ENCODE results near the gene ZNF226. TPM values are rescaled to one million over a fixed set of nuclear protein-coding genes. Genes with fewer than 3 reads are reported as not detected.
A peak's percentile ranks its signal among the peaks of the same experiment; 100 is the strongest.

ZNF226 gene
- total and polyA plus RNA-seq, 9 of the 15 experiments (the other 6 are each of a cell fraction or from before 2014, with no cell fraction given): 6.2 to 19.4 (median 9.3) TPM

DNA sequence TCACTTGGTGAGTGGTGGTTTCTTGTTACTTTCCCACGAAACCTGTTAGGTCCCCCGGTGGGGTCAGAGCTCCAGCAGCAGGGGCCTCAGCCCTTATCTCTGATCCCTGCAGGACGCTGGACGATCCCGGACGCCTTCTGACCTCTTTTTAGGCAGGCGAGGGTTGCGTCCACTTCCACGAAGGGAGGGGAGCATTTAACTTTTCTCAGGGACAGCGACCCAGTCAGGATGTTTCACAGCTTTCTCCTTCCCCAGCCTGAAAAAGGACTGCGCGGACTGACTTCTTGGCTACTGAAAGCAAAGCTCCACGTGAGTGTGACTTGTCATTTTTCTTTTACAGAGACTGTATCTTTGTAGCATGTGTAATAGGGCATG, 22.9 kb upstream of the ZNF226 start:
- H3K4me1 ChIP-seq (replicated peaks in 1 of 2; ENCODE audit: control insufficient read depth in 2 of 2, insufficient read depth in 2 of 2, low read length in 2 of 2): peaks cover 2 to 5% of the 10 kb centered on the region in 2 experiments; a peak in 2 of 5 replicates
- H3K79me2 ChIP-seq (ENCODE audit: control insufficient read depth, insufficient read depth, low read length): no peaks in the 10 kb centered on the region
- FAIRE-seq (no peak), ATAC-seq (peak; percentile 60), DNase-seq (ENCODE audit: extremely low read depth in 1 of 4, low spot score in 3 of 4) (peak; percentile 13 to 26 (median 18))
- intact Hi-C loops (cut with micrococcal nuclease) (no loop called here), in situ Hi-C loops (cut with MboI) (no loop called here)
- peak overlapping the region; percentile 53 for H3K4me3 ChIP-seq
- TF ChIP-seq, protein P1, sequence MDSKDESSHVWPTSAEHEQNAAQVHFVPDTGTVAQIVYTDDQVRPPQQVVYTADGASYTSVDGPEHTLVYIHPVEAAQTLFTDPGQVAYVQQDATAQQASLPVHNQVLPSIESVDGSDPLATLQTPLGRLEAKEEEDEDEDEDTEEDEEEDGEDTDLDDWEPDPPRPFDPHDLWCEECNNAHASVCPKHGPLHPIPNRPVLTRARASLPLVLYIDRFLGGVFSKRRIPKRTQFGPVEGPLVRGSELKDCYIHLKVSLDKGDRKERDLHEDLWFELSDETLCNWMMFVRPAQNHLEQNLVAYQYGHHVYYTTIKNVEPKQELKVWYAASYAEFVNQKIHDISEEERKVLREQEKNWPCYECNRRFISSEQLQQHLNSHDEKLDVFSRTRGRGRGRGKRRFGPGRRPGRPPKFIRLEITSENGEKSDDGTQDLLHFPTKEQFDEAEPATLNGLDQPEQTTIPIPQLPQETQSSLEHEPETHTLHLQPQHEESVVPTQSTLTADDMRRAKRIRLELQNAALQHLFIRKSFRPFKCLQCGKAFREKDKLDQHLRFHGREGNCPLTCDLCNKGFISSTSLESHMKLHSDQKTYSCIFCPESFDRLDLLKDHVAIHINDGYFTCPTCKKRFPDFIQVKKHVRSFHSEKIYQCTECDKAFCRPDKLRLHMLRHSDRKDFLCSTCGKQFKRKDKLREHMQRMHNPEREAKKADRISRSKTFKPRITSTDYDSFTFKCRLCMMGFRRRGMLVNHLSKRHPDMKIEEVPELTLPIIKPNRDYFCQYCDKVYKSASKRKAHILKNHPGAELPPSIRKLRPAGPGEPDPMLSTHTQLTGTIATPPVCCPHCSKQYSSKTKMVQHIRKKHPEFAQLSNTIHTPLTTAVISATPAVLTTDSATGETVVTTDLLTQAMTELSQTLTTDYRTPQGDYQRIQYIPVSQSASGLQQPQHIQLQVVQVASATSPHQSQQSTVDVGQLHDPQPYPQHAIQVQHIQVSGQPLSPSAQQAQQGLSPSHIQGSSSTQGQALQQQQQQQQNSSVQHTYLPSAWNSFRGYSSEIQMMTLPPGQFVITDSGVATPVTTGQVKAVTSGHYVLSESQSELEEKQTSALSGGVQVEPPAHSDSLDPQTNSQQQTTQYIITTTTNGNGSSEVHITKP (IDR thresholded peaks at IDR 0.05; ENCODE audit: partially characterized antibody): peak; percentile 6
- TF ChIP-seq BCOR (IDR thresholded peaks at IDR 0.05) (peak; percentile 1), MEIS2 (IDR thresholded peaks at IDR 0.05; ENCODE audit: partially characterized antibody) (no peak), FOXA1 (IDR thresholded peaks at IDR 0.05; ENCODE audit: borderline replicate concordance) (no peak), SIN3A (IDR thresholded peaks at IDR 0.05; ENCODE audit: borderline replicate concordance in 2 of 2, control insufficient read depth in 1 of 2, low read depth in 2 of 2, low read length in 2 of 2) (no peak), CXXC5 (CRISPR knock-in tag; IDR thresholded peaks at IDR 0.05) (peak; percentile 12; the same call in 1 of the 2 replicates), ARID1B (IDR thresholded peaks at IDR 0.05) (no peak), SRSF3 (IDR thresholded peaks at IDR 0.05; ENCODE audit: insufficient read depth, low read length) (no peak), ZKSCAN8 (CRISPR knock-in tag; IDR thresholded peaks at IDR 0.05) (no peak)
- TF ChIP-seq, protein P2, sequence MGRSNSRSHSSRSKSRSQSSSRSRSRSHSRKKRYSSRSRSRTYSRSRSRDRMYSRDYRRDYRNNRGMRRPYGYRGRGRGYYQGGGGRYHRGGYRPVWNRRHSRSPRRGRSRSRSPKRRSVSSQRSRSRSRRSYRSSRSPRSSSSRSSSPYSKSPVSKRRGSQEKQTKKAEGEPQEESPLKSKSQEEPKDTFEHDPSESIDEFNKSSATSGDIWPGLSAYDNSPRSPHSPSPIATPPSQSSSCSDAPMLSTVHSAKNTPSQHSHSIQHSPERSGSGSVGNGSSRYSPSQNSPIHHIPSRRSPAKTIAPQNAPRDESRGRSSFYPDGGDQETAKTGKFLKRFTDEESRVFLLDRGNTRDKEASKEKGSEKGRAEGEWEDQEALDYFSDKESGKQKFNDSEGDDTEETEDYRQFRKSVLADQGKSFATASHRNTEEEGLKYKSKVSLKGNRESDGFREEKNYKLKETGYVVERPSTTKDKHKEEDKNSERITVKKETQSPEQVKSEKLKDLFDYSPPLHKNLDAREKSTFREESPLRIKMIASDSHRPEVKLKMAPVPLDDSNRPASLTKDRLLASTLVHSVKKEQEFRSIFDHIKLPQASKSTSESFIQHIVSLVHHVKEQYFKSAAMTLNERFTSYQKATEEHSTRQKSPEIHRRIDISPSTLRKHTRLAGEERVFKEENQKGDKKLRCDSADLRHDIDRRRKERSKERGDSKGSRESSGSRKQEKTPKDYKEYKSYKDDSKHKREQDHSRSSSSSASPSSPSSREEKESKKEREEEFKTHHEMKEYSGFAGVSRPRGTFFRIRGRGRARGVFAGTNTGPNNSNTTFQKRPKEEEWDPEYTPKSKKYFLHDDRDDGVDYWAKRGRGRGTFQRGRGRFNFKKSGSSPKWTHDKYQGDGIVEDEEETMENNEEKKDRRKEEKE (IDR thresholded peaks at IDR 0.05; ENCODE audit: borderline replicate concordance in 1 of 2, control insufficient read depth in 1 of 2, low read depth in 2 of 2, low read length in 1 of 2): no peak
- TF ChIP-seq, protein P3, sequence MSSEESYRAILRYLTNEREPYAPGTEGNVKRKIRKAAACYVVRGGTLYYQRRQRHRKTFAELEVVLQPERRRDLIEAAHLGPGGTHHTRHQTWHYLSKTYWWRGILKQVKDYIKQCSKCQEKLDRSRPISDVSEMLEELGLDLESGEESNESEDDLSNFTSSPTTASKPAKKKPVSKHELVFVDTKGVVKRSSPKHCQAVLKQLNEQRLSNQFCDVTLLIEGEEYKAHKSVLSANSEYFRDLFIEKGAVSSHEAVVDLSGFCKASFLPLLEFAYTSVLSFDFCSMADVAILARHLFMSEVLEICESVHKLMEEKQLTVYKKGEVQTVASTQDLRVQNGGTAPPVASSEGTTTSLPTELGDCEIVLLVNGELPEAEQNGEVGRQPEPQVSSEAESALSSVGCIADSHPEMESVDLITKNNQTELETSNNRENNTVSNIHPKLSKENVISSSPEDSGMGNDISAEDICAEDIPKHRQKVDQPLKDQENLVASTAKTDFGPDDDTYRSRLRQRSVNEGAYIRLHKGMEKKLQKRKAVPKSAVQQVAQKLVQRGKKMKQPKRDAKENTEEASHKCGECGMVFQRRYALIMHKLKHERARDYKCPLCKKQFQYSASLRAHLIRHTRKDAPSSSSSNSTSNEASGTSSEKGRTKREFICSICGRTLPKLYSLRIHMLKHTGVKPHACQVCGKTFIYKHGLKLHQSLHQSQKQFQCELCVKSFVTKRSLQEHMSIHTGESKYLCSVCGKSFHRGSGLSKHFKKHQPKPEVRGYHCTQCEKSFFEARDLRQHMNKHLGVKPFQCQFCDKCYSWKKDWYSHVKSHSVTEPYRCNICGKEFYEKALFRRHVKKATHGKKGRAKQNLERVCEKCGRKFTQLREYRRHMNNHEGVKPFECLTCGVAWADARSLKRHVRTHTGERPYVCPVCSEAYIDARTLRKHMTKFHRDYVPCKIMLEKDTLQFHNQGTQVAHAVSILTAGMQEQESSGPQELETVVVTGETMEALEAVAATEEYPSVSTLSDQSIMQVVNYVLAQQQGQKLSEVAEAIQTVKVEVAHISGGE (CRISPR knock-in tag; IDR thresholded peaks at IDR 0.05): 0 out of 6 replicates have a peak, but pooled peaks of 1 of the 3 experiments have one; percentile 20
- H3K9ac ChIP-seq (ENCODE audit: insufficient read depth in 1 of 2, low read depth in 2 of 2, low read length in 2 of 2): peak overlapping the region; percentile 59 to 62; a peak in 3 of 4 replicates
- BruUV-seq (replicated peaks): no TSS peak
- H3K27me3 ChIP-seq (ENCODE audit: control insufficient read depth in 2 of 2, insufficient read depth in 2 of 2, low read length in 2 of 2): no peaks in the 10 kb centered on the region
- WGBS (ENCODE audit: insufficient coverage, low coverage, missing lambda C conversion rate): 6% methylated on average over 13 of the region's 13 CpGs
- H3K36me3 ChIP-seq (ENCODE audit: control insufficient read depth, insufficient read depth, low read length): no peaks in the 10 kb centered on the region
- no peaks in the 10 kb centered on the region for H4K20me1 ChIP-seq (replicated peaks; ENCODE audit: control insufficient read depth, insufficient read depth, low read length)
- no peaks in the 10 kb centered on the region for H3K9me1 ChIP-seq (ENCODE audit: control insufficient read depth, insufficient read depth, low read length)
- peak overlapping the region; percentile 94 for H2AFZ ChIP-seq (ENCODE audit: low read depth, low read length)
- POLR2A ChIA-PET: no interaction called here
- H3K4me2 ChIP-seq (ENCODE audit: insufficient read depth, low read length): peak overlapping the region; percentile 89
- CTCF ChIA-PET (ENCODE audit: low intra/inter-chr PET ratio): interaction anchor here (0.6 kb wide), 1 partner anchor 9 kb away, joined by 4 read pairs; no protein-coding TSS in a partner anchor
- peak overlapping the region; percentile 50; the same call in 1 of the 3 replicates for H3K27ac ChIP-seq (ENCODE audit: extremely low read depth, low read depth, low read length)
- H3K9me3 ChIP-seq (replicated peaks; ENCODE audit: control insufficient read depth, insufficient read depth, low read depth, low read length): peaks cover 6% of the 10 kb centered on the region
